Measurements from ENCODE around the gene ARL6IP4. TPM values are rescaled to one million over a fixed set of nuclear protein-coding genes. Genes with fewer than 3 reads are reported as not detected.

The ARL6IP4 gene
- total RNA-seq, 1 donor from 2014 or later, result 147 TPM

GRCh38 chr12:122999196-122999946, 18.9 kb downstream of the ARL6IP4 start:
- TF ChIP-seq POLR2AphosphoS5 (IDR thresholded peaks at IDR 0.05; ENCODE audit: insufficient read depth in 1 of 2, low read depth in 1 of 2) (no peak), CTCF (IDR thresholded peaks at IDR 0.05) (no peak), POLR2A (IDR thresholded peaks at IDR 0.05) (no peak)
- H3K4me1 ChIP-seq, result peaks cover 12% of the 10 kb centered on the region
- H3K9me3 ChIP-seq, result no peaks in the 10 kb centered on the region
- DNase-seq (ENCODE audit: extremely low spot score in 2 of 2), result no peak
- no peak overlapping the region for H3K4me3 ChIP-seq
- H3K27ac ChIP-seq, result no peak overlapping the region
- H3K27me3 ChIP-seq, result no peaks in the 10 kb centered on the region
- peaks cover 0 to 30% of the 10 kb centered on the region in 2 donors for H3K36me3 ChIP-seq
- intact Hi-C loops (cut with DNase I), result no loop called here

- Histone ChIP-seq H3K36me3 (peaks cover 0 to 36% of the 10 kb centered on the region in 2 donors), H3K9me3 (no peaks in the 10 kb centered on the region), H3K4me1 (peaks cover 12% of the 10 kb centered on the region), H3K27ac (no peak overlapping the region), H3K4me3 (no peak overlapping the region), H3K27me3 (no peaks in the 10 kb centered on the region)
- DNase-seq (ENCODE audit: extremely low spot score in 2 of 2), result no peak
- intact Hi-C loops (cut with DNase I), result no loop called here
- TF ChIP-seq POLR2A (IDR thresholded peaks at IDR 0.05) (no peak), POLR2AphosphoS5 (IDR thresholded peaks at IDR 0.05; ENCODE audit: insufficient read depth in 1 of 2, low read depth in 1 of 2) (no peak), CTCF (IDR thresholded peaks at IDR 0.05) (no peak)
These were observed 19.5 kb downstream of the ARL6IP4 start for GRCh38 chr12:122999986-123000420.

- intact Hi-C loops (cut with DNase I), result no loop called here
- H3K36me3 ChIP-seq, result peaks cover 0 to 36% of the 10 kb centered on the region in 2 donors
These were observed 20.1 kb downstream of the ARL6IP4 start for GRCh38 chr12:123000578-123000977.

GRCh38 chr12:123001464-123001863, 21.0 kb downstream of the ARL6IP4 start:
- Histone ChIP-seq H3K4me3 (no peak overlapping the region), H3K9me3 (no peaks in the 10 kb centered on the region), H3K4me1 (no peaks in the 10 kb centered on the region), H3K27me3 (no peaks in the 10 kb centered on the region), H3K36me3 (peaks cover 0 to 36% of the 10 kb centered on the region in 2 donors), H3K27ac (no peak overlapping the region)
- intact Hi-C loops (cut with DNase I), result no loop called here
- TF ChIP-seq POLR2A (IDR thresholded peaks at IDR 0.05) (no peak), POLR2AphosphoS5 (IDR thresholded peaks at IDR 0.05; ENCODE audit: insufficient read depth in 1 of 2, low read depth in 1 of 2) (no peak), CTCF (IDR thresholded peaks at IDR 0.05) (no peak)
- DNase-seq (ENCODE audit: extremely low spot score in 2 of 2), result no peak

More at GRCh38 chr12:123000578-123000977, 20.1 kb downstream of the ARL6IP4 start:
- H3K4me3 ChIP-seq, result no peak overlapping the region
- no peak overlapping the region for H3K27ac ChIP-seq
- no peaks in the 10 kb centered on the region for H3K27me3 ChIP-seq
- no peaks in the 10 kb centered on the region for H3K9me3 ChIP-seq
- no peak for TF ChIP-seq CTCF (IDR thresholded peaks at IDR 0.05)
- no peak for TF ChIP-seq POLR2A (IDR thresholded peaks at IDR 0.05)
- no peak for TF ChIP-seq POLR2AphosphoS5 (IDR thresholded peaks at IDR 0.05; ENCODE audit: insufficient read depth in 1 of 2, low read depth in 1 of 2)
- H3K4me1 ChIP-seq, result peaks cover 9% of the 10 kb centered on the region
- DNase-seq (ENCODE audit: extremely low spot score in 2 of 2), result no peak

- TF ChIP-seq POLR2A (IDR thresholded peaks at IDR 0.05) (no peak), POLR2AphosphoS5 (IDR thresholded peaks at IDR 0.05; ENCODE audit: insufficient read depth in 1 of 2, low read depth in 1 of 2) (no peak), CTCF (IDR thresholded peaks at IDR 0.05) (no peak)
- H3K36me3 ChIP-seq, result peaks cover 0 to 32% of the 10 kb centered on the region in 2 donors
- H3K27ac ChIP-seq, result no peak overlapping the region
- intact Hi-C loops (cut with DNase I), result no loop called here
- H3K4me1 ChIP-seq, result no peaks in the 10 kb centered on the region
- no peak for DNase-seq (ENCODE audit: extremely low spot score in 2 of 2)
- no peaks in the 10 kb centered on the region for H3K27me3 ChIP-seq
- H3K4me3 ChIP-seq, result no peak overlapping the region
- H3K9me3 ChIP-seq, result no peaks in the 10 kb centered on the region
These were observed 22.8 kb downstream of the ARL6IP4 start for GRCh38 chr12:123003257-123003656.
